CD4-positive, alpha-beta T cell treated with Interleukin-10 for 1 hour (primary cell): Measurements from ENCODE around the gene IP6K3.

Source experiments
- DNase-seq: peaks from one replicate; pipeline ENCODE4 v3.0.0-alpha.2; 2020

The IP6K3 gene

DNA sequence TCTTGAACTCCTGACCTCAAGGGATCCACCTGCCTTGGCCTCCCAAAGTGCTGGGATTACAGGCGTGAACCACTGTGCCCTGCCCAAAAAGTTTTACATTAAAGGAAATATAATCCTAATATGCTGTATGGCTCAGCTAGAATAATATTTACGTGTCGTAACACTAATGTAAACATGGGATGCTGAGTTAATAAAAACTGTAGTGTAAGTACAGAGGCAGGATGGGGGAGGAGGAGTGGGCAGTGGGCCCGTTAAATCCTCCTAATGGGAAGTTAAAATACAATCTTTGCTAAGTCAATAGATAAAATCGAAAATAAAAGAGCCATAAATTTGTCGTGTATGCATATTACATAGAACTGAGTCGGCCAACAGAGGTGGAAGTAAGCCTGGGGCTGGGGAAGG, 12.1 kb upstream of the IP6K3 start:
- no peak for DNase-seq

DNA sequence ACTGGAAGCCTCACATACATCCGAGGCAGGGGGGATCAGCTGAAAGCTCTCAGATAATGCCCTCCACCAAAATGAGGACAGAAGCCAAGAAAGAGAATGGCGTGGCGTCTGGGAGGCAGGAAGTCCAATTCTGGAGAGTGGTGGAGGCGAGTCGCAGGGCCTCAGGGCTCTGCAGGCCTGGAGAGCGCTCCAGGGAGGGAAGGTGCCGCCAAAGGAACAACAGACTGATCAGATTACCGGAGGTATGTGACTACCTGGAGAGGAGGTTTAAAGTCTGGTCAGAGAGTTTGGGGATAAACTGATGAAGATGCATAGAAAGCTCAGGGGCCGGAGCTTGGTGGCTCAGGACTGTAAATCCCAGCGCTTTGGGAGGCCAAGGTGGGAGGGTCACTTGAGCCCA, 11.2 kb upstream of the IP6K3 start:
- no peak for DNase-seq

DNA sequence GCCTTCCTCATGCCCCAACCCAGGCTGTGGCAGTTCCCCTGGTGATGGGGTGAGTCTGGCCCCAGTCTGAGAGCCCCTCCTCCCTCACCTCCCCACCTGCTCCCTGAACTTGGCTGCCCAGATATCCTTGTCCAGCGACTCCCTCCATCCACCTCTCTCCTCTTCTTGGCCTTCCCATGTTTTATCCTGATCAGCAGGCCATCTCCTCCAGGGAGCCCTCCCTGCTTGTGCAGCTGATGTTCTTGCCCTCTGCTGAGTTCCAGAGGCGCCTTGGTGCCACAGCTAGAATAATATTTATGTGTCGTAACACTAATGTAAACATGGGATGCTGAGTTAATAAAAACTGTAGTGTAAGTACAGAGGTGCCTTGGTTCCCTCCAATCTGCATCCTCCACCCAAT, 10.4 kb upstream of the IP6K3 start:
- DNase-seq: no peak

DNA sequence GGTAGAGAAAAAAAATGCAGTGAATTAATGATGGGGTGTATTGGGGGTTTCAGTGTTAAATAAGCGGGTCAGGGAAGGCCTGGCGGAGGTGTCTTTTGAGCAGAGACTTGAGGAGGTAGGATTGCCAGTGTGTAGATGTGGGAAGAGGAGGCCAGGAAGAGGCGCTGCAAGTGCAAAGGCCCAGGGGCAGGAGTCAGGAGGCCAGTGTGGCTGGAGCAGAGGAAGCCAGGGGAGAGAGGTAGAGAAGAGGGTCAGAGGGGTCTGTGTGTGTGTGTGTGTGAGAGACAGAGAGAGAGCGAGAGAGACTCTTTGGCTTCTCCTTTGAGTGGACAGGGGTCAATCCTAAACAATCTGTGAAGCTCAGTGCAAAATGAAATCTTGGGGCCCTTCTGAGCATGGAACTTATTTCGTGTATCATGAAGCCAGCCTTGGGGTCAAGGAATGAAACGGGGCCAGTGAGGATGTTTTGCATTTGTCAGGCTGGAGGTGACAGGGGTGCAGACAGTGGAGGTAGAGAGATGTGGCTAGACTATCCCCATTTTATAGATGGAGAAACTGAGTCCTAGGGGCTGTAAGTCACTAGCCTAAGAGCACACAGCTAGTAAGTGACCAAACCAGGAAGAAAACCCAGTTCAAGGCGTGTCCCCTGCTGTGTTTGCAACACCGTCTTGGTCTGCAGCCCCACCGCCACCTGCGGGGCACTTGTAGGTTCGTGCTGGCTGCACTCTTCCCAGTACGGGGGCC, 9.7 kb upstream of the IP6K3 start:
- DNase-seq: no peak

DNA sequence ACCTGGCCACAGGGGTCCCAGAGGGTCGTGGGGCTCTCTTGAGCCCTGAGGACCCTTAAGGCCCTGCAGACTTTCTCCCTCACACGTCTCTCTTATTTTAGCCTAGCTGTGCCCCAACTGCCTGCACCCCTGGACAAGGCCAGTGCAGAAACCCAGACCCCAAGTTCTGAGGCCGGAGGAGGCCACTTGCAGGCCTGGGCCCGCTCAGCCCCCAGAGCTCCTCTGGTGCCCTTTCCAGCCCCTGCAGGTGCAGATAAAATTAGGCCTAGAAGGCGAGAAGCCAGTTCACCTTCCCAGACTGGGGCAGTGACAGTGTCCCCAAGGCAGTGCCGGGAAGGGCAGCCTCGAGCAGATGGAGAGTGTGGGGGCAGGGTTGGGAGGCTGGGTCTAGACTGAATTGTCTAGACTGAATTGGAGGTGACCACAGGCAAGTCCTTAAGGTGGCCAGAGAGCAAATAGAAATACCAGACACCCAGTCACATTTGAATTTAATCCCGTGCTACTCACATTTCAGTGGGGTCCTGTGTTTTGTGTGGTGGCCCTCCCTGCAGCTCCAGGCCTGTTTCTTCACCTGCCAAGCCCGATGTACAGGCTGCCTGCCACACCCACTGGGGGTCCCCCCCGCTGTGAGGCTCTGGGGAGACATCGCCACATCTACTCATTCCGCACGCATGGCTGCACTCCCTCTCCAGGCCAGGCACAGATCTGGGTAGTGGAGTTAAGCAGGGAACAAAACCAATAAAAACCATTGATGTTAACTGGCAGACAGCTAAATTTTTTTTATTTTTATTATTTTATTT, 8.6 kb upstream of the IP6K3 start:
- DNase-seq: no peak

DNA sequence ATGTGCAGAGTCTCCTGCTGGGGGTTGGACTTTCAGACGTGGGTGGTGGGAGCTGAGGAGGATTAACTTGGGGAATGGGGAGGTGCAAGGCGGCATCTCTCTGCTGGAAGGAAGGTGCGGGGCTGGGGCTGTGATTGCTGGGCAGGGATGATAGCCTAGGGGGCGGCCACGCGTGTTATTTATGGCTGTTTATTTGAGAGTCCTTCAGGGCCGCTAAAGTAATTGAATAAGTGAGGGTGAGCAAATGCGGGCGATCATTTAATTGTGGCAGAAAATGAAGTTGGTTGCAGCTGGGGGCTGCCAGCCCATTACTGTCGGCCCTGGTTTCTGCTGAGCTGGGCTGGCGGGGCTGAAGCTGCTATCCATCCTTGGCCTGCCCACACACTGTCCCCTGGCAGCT, 7.5 kb upstream of the IP6K3 start:
- DNase-seq: no peak

DNA sequence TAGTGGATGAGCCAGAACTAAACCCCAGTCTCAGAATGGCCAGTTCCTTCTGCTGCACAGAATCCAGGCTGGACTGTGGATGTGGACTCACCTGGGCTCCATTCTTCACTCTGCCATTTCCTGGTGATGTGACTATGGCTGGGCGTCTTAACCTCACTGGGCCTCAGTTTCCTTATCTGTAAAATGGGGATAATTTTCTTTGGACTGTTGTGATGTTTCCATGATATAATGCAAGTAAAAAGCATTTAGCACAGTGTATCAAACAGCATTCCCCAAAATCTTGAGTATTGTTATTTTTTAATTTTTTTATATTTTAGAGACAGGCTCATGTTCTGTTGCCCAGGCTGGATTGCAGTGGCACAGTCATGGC, 5.9 kb upstream of the IP6K3 start:
- no peak for DNase-seq

DNA sequence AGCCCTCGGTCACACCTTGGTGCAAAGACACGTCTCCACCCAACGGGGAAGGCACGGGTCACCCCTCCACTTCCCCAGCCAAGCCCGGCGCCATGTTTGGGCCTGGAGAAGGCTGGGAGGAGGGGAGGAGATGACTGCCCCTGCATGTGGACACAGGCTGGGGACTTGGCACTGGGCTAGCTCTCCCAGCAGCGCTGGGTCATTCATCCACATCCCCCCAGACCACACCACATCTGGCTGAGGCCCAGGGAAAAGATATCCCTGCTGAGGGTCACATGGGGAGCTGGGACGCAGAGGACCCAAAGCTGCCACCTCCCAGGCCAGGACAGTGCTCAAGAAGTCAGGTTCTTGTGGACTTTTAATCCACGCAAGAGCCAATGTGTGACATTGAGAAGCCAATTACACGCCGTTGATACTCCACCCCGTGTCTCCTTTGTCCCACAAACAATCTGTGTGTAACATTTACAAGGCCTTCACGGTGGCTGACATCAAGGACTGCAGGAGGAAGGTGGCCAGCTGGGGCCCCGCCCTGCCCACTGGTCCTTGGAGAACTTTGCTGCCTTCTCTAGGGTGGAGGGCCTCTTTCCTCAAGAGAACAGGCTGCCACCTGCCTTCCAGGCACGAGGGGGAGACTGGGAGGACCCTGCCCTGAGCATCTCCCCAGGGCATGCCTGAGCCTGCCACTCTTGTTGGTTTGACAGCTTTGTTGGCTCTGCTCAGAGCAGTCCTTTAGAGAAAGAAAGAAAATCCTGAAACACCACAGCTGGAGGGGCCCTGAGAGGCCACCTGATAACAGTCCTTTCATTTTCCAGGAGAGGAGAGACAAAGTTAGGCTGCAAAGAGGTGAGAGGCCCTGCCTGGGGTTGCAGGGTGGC, 5.3 kb upstream of the IP6K3 start:
- no peak for DNase-seq

DNA sequence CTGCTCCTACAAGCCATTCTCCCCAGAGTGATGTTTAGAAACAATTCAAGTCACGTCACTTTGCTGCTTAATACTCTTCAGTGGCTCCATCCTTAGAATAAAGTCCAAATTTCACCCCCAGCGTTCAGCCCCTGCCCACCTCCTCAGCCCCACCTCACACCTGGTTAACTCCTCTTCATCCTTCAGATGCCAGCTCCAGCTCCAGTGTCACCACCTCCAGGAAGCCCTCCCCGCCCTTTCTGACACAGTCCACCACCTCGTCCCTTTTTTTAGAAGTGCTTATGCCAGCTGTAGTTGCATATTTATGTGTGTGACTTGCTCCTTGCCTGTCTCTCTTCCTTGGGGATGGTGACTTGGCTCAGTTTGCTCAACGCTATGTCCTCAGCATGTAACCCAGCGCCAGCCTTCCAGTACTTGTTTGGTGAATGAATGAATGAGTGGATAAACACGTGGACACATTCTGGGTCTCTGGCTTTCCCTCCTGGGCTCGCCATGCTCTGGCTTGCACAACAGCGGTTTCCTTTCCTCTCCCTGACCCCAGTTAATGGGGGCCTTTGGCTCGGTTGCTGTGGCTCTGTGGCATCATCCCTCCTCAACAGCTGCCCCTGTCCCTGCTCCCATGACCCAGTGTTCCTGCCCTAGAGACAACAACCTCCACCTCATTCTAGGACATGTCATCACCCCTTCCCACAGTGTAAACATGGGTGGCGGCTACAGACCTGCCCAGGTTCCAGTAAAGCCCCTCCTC, 3.7 kb upstream of the IP6K3 start:
- DNase-seq: no peak

DNA sequence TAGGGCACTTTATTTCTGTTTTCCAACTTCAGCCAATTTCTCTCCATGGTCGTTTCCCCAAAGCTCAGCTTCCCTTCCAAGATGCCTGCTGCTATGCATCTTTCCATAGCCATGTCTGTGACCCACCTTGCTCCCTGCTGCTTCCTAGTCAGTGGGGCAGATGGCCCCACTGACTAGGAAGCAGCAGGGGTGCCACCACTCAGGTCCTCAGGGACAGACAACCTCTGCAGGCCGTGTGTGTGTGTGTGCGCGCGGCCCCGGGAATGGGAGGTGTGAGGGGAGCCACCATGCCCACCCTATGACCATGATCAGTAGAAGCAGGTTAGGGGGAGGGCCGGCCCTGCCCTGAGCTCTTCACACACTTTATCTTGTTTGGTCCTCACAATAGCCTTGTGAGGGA, 2.7 kb upstream of the IP6K3 start:
- DNase-seq: no peak

DNA sequence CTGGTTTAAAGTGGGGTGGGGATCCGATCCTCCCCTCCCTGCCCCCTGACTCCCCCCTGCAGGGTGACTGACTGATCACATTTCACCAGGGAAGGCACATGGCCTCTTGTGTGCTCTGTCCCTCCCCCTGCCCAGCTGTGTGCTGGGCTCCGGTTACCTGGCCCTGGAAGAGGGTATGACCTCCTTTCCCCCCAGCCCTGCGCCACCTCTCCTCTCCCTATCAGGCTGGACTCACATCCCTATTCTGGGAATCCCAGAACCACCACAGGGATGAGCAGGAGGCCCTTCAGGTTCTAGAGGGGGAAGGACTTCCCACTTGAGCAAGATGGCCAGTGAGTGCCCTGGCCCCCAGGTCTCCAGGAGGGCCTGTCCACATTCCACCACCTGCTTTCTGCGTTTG, 2.1 kb upstream of the IP6K3 start:
- DNase-seq: no peak

DNA sequence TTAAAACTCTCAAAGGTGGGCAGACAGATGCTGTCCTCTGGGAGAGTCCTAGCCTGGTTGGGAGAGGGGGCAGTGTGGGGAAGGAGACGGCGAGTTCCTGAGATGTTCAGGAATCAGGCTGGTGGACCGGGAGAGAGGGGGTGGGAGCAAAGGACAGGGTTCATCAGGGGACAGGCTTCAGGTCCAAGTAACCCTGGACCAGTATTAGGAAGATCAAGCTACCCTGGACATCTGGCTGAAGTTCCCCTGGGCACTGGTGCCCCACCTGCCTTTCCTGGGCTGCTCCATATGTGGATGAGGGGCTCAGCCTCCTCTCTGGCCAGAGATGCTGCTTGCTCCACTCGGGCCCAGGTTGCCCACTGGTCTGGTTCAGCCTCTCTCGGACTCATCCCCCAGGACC, 1.1 kb upstream of the IP6K3 start:
- DNase-seq: no peak

DNA sequence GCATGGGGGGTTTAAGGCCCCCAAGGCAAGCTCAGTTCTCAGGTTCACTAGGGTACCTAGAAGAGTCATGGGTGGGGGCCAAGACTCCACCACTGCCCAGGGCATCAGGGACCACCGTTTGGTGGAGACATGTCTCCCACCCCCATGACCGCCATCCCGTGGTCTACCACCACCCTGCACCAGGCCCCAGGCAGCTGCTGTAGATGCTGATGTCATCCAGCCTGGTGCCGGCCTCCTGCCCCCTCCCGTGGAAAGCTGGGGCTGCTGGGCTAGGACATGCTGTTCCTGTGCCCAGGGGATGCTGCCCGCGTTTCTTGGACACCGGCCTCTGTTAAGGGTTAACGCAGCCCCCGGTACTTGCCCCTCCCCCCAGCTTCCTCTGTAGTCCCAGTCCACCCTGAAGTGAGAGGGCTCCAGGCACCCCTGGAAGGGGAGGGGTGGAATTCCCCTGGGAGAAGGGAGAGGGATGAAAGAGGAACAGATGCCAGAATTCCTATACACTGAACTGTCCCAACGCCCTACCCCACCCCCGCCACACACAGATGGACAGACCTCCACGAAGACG, 587 bp downstream of the IP6K3 start:
- DNase-seq: no peak

DNA sequence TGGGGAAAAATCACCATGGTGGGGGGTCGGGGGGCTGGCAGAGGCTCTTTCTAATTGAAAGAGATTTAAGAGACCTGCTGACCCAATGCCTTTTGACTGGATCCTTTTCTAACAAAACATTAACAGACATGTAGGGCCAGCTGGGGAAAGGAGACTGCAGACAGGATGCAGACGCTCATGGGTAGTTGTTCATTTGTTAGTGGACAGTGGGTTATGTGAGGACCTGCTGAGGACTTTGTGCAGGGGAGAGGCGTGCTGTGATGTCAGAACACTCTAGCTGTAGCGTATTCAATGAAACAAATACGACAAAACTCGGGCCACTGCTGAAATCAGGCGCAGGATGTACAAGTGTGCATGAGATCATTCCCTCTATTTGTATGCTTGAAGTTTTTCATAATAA, 1.2 kb downstream of the IP6K3 start:
- no peak for DNase-seq

DNA sequence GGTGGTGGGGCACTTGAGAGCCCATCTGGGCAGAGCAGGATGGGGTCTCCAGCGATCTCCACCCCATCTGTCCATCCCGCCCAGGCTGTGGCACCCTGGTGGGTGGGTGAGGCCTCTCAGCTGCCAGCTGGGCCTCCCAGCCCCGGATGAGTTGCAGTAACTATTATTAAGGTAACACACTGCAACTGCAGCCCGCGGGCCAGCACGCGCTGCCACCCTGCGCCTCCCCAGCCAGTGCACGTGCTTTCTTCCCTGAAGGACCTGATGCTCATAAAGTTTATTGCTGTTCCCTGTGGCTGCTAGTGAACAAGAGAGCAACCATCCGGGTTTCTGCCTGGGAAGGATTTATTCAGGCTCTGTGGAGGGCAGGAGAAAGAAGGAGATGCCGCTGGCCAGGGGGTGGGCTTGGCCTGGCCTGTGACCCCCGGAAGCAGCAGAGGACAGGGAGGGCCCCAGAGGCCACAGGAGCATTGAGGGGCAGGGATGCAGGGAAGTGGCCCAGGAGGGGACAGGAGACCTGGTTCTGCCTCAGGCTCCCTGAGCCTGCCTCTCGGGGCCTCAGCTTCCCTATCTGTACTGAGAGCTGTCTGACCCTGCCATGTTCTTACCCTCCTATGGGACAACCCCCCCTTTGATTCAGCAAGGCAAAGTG, 1.7 kb downstream of the IP6K3 start:
- no peak for DNase-seq

DNA sequence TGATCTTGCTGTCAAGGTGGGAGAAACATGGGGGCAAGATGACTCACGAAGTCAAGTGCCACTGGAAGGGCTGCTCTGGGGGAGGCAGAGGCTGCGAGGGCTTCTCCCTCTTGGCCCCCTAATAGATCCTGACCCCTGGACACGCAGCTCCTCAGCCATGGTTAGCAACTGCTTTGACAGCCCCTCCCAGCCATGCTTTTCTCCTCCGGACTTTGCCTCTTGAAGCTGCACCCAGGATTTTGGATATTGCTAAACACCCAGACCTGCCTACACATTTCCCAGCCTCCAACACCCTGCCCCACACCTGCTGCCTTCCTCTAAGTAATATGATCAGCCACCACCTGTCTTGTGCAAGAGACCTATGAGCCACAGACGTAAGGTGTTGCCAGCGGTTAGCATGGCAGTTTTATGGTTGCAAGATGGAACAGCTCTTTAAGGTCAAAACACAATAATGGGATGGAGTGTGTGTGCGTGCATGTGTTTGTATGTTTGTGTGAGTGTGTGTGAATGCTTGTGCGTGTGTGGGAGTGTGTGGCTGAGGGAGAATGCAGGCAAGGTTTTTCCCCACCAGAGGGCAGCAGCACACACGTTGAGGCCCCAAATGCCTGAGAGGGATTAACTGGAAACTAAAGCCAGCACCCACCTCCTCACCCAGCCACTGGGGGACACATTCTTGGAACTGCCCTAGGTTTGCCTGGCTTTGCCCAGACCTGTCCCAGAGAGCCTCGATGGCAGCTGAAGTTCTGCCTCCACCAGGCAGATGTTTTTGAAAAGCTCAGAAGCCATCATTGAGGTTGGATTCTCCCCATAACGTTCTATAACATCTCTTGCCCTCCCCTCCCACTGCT, 2.5 kb downstream of the IP6K3 start:
- DNase-seq: peak; percentile 76

DNA sequence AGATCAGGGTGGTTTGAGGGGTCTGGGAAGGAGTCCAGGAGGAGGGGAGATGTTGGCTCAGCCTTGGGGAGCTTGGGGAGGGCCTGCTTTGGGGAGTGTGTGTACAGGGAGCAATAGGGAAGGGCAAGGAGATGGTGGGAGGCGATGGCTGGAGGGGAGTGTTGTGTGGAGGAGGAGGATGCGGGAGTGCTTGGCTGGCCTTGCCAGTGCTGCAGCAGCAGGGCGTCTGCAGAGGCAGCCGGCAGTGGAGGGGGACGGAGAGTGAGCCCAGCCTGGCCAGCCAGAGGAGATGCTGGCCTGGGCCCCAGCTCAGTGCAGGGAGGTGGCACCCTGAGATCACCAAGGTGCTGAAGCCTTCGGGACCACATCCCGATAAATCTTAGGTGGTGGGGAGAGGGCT, 3.9 kb downstream of the IP6K3 start:
- DNase-seq: no peak

DNA sequence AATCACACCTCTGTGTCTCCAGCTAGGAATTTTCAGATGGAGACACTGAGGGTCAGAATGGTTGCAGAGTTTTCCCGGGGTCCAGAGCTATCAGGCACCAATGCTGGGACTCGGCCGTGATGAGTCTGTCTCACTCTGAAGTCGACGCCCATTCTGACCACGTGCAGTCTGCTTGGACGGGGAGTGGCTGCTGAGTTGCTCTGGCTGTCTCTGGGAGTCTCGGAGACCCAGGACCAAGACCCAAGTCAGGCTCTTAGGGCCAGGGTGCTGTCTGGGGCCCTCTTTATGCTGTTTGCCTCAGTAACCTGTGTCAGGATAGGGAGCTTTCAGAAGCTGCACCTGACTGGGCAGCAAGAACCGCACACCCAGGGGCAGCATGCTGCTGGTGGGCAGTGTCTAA, 4.6 kb downstream of the IP6K3 start:
- DNase-seq: no peak

DNA sequence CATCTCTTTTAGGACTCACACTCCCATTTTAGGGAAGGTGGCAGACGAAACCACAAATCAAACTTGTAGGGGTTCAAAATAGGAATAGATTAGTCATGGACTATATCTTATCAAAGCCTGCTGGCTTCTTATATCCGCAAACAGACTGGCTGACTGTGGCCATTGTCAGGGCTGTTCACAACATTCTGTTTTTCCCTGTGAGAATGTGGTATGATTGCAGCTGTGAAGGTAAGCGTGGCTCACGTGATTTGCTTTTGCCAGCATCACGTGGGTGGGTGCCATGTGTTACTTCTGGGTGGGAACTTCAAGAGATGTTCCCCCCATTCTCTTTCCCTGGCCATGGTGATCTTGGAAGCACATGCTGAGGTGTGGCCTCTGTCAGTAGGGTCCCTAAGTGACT, 5.9 kb downstream of the IP6K3 start:
- DNase-seq: no peak

DNA sequence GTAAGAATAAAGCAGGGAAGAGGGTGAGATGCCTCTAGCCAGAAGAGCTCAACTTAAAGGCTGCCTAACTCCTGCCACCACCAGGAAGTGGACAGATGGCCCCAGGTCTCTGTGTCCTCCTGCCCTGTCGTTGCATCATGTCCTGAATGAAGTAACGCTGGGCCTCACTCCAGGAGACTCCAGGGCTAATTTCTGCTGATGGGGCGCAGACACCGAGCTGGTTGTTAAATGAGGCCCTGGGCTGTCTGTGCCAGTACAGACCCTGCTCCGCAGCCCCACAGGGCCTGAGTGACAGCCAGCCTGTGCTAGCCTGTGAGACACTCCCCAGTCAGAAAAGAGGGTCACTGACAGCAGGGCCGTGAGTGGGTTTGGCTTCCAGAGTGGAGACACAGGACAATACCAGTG, 6.5 kb downstream of the IP6K3 start:
- DNase-seq: no peak

DNA sequence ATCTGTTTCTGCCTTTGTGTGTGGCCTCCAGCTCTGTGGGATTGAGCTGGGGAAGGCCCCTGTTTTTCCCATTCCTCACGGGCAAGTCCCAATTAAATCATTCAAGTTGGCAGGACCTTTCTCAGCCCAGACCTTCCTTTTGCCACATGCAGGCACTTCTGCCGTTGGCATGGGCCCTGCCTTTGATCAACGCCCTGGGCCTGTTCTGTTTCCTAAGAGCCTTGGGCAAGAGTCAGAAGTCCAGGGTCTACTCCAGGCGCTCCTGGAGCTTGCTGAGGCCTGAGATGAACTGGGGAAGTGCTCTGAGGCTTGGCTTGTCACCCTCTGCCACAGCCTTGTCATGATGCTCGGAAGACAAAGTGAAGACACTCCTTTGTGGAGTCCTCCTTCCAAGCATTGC, 7.1 kb downstream of the IP6K3 start:
- DNase-seq: no peak
